OCI-LY3 (cell line): Measurements from ENCODE around the gene AP1S3.

Source experiments
- H2AFZ ChIP-seq: fragments of 200-600, 300-600 bp; shearing (Covaris generic); 2 replicates; pipeline ENCODE4 v1.6.0; 2014; ENCODE audit warnings: antibody characterized with exemption, low read depth, low read length
- H3K27ac ChIP-seq: fragments of 200-600, 300-600 bp; sonication (generic); 2 replicates; pipeline ENCODE4 v1.5.1; 2014; ENCODE audit warnings: mild to moderate bottlenecking, low read length, moderate library complexity, mixed read lengths
- H3K27me3 ChIP-seq: fragments of 200-600, 300-600 bp; sonication (generic); 2 replicates; pipeline ENCODE4 v1.6.1; 2014; ENCODE audit warnings: low read depth, low read length, mixed read lengths
- H3K36me3 ChIP-seq: fragments of 200-600, 300-600 bp; sonication (generic); replicated peaks from 2 replicates; pipeline ENCODE3; 2014; ENCODE audit warnings: low read depth, low read length, mixed read lengths
- H3K4me1 ChIP-seq: fragments of 300-600, 200-600 bp; sonication (generic); 2 replicates; pipeline ENCODE4 v1.6.1; 2014; ENCODE audit warnings: low read length, mixed read lengths
- H3K4me2 ChIP-seq: fragments of 200-600, 300-600 bp; sonication (generic); 2 replicates; pipeline ENCODE4 v1.6.1; 2014; ENCODE audit warnings: low read length, mixed read lengths
- H3K4me3 ChIP-seq: fragments of 300-600, 200-600 bp; sonication (generic); 2 replicates; pipeline ENCODE4 v1.5.1; 2014; ENCODE audit warnings: antibody characterized with exemption, mild to moderate bottlenecking, low read length, moderate library complexity
- H3K79me2 ChIP-seq: fragments of 300-600, 200-600 bp; shearing (Covaris generic); 2 replicates; pipeline ENCODE4 v1.6.1; 2014; ENCODE audit warnings: mild to moderate bottlenecking, low read length, mixed read lengths
- H3K9ac ChIP-seq: fragments of 300-600, 200-600 bp; shearing (Covaris generic); 2 replicates; pipeline ENCODE4 v1.6.0; 2014; ENCODE audit warnings: mild to moderate bottlenecking, low read length, moderate library complexity
- H3K9me3 ChIP-seq: fragments of 200-600, 300-600 bp; shearing (Covaris generic); 2 replicates; pipeline ENCODE4 v1.6.1; 2014; ENCODE audit warnings: low read length, mixed read lengths; ENCODE audit not compliant: insufficient read depth
- H4K20me1 ChIP-seq: fragments of 200-600, 300-600 bp; sonication (generic); 2 replicates; pipeline ENCODE4 v1.6.1; 2016; ENCODE audit warnings: low read length, mixed read lengths; ENCODE audit not compliant: insufficient read depth
- EZH2phosphoT487 ChIP-seq: fragments of 200-600 bp; shearing (Covaris generic); IDR thresholded peaks from 2 replicates; pipeline ENCODE4 v1.6.1; 2018; ENCODE audit warnings: antibody characterized with exemption, mixed run types, low read depth
- TF ChIP-seq, protein P1 (sequence below): fragments of 200-600, 300-600 bp; sonication (generic); IDR thresholded peaks from 2 replicates; pipeline ENCODE4 v1.5.1; 2014; ENCODE audit warnings: antibody characterized with exemption, low read length, low read depth

Gene AP1S3

DNA sequence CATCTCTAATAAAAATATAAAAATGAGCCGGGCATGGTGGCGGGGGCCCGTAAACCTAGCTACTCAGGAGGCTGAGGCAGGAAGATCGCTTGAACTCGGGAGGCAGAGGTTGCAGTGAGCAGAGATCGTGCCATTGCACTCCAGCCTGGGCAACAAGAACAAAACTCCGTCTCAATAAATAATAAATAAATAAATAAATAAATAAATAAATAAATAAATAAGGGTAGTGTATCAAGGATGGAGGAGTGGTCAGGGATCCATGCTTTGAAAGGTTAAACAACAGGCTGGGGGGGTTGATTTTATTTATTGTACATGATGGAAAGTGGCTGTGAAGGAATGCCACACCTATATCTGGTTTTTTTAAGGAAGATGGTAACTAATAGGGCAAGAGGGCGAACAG, 63.2 kb downstream of the AP1S3 start:
- Histone ChIP-seq H3K27ac (no peak overlapping the region), H3K9me3 (no peaks in the 10 kb centered on the region), H3K9ac (no peak overlapping the region), H3K27me3 (no peaks in the 10 kb centered on the region), H3K79me2 (no peaks in the 10 kb centered on the region), H3K4me2 (no peak overlapping the region), H4K20me1 (no peaks in the 10 kb centered on the region), H2AFZ (no peak overlapping the region), H3K36me3 (peaks cover 3% of the 10 kb centered on the region), H3K4me3 (no peak overlapping the region), H3K4me1 (peaks cover 3% of the 10 kb centered on the region; the same call in 1 of the 2 replicates)
- TF ChIP-seq EZH2phosphoT487: no peak
- TF ChIP-seq, protein P1, sequence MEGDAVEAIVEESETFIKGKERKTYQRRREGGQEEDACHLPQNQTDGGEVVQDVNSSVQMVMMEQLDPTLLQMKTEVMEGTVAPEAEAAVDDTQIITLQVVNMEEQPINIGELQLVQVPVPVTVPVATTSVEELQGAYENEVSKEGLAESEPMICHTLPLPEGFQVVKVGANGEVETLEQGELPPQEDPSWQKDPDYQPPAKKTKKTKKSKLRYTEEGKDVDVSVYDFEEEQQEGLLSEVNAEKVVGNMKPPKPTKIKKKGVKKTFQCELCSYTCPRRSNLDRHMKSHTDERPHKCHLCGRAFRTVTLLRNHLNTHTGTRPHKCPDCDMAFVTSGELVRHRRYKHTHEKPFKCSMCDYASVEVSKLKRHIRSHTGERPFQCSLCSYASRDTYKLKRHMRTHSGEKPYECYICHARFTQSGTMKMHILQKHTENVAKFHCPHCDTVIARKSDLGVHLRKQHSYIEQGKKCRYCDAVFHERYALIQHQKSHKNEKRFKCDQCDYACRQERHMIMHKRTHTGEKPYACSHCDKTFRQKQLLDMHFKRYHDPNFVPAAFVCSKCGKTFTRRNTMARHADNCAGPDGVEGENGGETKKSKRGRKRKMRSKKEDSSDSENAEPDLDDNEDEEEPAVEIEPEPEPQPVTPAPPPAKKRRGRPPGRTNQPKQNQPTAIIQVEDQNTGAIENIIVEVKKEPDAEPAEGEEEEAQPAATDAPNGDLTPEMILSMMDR: no peak

DNA sequence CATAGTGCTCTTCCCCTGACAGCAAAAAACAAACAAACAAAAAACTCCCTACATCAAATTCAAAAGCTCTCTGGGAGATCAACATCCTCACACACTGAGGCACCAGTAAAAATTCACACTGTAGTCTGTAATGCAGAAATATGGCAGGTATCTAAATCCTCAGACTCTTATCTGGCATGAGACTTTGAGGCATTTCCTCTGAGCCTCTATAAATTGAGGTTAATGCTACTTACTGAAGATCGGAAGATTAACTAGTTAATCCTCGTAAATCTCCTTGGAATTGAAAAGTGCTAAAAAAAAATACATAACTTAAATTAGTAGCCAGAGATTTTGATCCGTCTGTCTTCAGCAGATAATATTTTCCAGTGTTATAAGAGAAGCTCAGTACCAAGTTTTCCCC, 65.0 kb downstream of the AP1S3 start:
- no peaks in the 10 kb centered on the region for H4K20me1 ChIP-seq
- peaks cover 3% of the 10 kb centered on the region for H3K36me3 ChIP-seq
- H3K27me3 ChIP-seq: no peaks in the 10 kb centered on the region
- no peak overlapping the region for H3K27ac ChIP-seq
- no peaks in the 10 kb centered on the region for H3K79me2 ChIP-seq
- H3K4me1 ChIP-seq: peaks cover 3% of the 10 kb centered on the region; the same call in 1 of the 2 replicates
- no peak overlapping the region for H3K4me3 ChIP-seq
- TF ChIP-seq, protein P1: no peak
- no peak for TF ChIP-seq EZH2phosphoT487
- no peaks in the 10 kb centered on the region for H3K9me3 ChIP-seq
- no peak overlapping the region for H3K9ac ChIP-seq
- no peak overlapping the region for H2AFZ ChIP-seq
- H3K4me2 ChIP-seq: no peak overlapping the region

DNA sequence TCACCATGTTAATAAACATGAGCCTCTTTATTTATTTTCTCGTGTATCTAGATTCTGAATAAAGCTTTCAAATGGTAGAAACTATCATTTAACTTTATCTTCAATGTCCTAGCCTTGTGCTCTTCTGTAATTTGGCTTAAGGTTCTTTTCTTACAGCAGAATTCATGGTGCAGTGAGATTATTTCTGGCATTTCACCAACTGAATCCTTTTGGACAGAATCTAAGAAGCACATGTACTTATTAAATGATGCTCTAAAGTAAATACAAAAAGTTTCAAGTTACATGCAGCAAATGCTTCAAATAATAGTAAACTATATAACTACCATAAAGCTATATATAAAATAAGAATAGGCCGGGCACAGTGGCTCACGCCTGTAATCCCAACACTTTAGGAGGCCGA, 65.9 kb downstream of the AP1S3 start:
- Histone ChIP-seq H3K9ac (no peak overlapping the region), H3K27me3 (no peaks in the 10 kb centered on the region)
- TF ChIP-seq, protein P1: no peak
- TF ChIP-seq EZH2phosphoT487: no peak

DNA sequence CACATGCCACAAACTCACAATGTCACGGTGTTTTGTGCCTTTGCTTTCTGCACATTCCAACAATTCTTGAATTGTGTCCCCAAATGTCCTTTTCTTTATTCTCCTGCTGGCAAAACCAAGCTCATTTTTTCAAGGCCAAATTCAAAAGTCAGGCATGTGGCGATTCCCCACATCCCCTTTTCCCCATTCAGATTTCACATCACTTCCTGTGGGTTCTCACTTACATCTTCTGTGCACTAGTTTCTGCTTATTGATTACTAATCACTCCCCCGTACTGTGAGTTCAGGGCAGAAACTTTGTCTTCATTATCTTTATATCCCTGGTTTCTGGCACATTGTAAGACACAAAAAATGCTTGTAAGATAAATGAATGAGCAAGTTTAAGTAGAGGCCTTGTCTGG, 69.2 kb downstream of the AP1S3 start:
- H3K27me3 ChIP-seq: no peaks in the 10 kb centered on the region
- no peaks in the 10 kb centered on the region for H3K36me3 ChIP-seq
- no peaks in the 10 kb centered on the region for H3K79me2 ChIP-seq
- no peak overlapping the region for H3K27ac ChIP-seq
- H3K9ac ChIP-seq: no peak overlapping the region
- no peaks in the 10 kb centered on the region for H3K9me3 ChIP-seq
- no peak overlapping the region for H3K4me2 ChIP-seq
- H3K4me1 ChIP-seq: no peaks in the 10 kb centered on the region
- no peak overlapping the region for H2AFZ ChIP-seq
- TF ChIP-seq, protein P1: no peak
- TF ChIP-seq EZH2phosphoT487: no peak
- no peak overlapping the region for H3K4me3 ChIP-seq
- no peaks in the 10 kb centered on the region for H4K20me1 ChIP-seq

More for the DNA sequence above, 65.9 kb downstream of the AP1S3 start:
- H4K20me1 ChIP-seq: no peaks in the 10 kb centered on the region
- no peaks in the 10 kb centered on the region for H3K9me3 ChIP-seq
- no peaks in the 10 kb centered on the region for H3K4me1 ChIP-seq
- no peak overlapping the region for H2AFZ ChIP-seq
- H3K27ac ChIP-seq: no peak overlapping the region
- no peaks in the 10 kb centered on the region for H3K79me2 ChIP-seq
- H3K36me3 ChIP-seq: peaks cover 3% of the 10 kb centered on the region
- no peak overlapping the region for H3K4me3 ChIP-seq
- H3K4me2 ChIP-seq: no peak overlapping the region
